GM23338 (cell line): Measurements from ENCODE around the gene PCK2. TPM values are rescaled to one million over a fixed set of nuclear protein-coding genes. Genes with fewer than 3 reads are reported as not detected.
A peak's percentile ranks its signal among the peaks of the same experiment; 100 is the strongest.

ENCODE experiments used
- ATAC-seq: fragments of 200-7000 bp; cut with Tn5 transposase; 3 replicates; pipeline ENCODE4 v1.9.1; 2020
- DNase-seq: peaks from one replicate; pipeline ENCODE4 v3.0.0-alpha.2; 2015; ENCODE audit warnings: low spot score
- H2AFZ ChIP-seq: fragments of 200-600 bp; sonication (generic); 2 replicates; pipeline ENCODE4 v1.8.0; 2016; ENCODE audit warnings: antibody characterized with exemption, mild to moderate bottlenecking, moderate library complexity
- H3F3A ChIP-seq: fragments of 200-600 bp; sonication (generic); replicated peaks from 2 replicates; pipeline ENCODE4 v1.8.0; 2017; ENCODE audit warnings: antibody characterized with exemption, mixed run types, low read depth
- H3K27ac ChIP-seq: fragments of 200-600 bp; sonication (generic); 2 replicates; pipeline ENCODE4 v1.6.1; 2016; ENCODE audit warnings: low read depth
- H3K27me3 ChIP-seq: fragments of 200-600 bp; sonication (generic); 2 replicates; pipeline ENCODE4 v1.8.0; 2016; ENCODE audit warnings: mild to moderate bottlenecking, mixed run types, moderate library complexity; ENCODE audit not compliant: insufficient read depth
- H3K36me3 ChIP-seq: fragments of 200-600 bp; sonication (generic); 2 replicates; pipeline ENCODE4 v1.8.0; 2016; ENCODE audit warnings: mild to moderate bottlenecking; ENCODE audit not compliant: insufficient read depth
- H3K4me1 ChIP-seq: fragments of 200-600 bp; sonication (generic); 2 replicates; pipeline ENCODE4 v1.8.0; 2016; ENCODE audit warnings: mild to moderate bottlenecking, moderate library complexity; ENCODE audit not compliant: insufficient read depth
- H3K4me2 ChIP-seq: fragments of 200-600 bp; sonication (generic); 2 replicates; pipeline ENCODE4 v1.7.1; 2017; ENCODE audit warnings: mixed run types
- H3K4me3 ChIP-seq: fragments of 200-600 bp; sonication (generic); 2 replicates; pipeline ENCODE4 v1.6.1; 2016; ENCODE audit warnings: mixed run types
- H3K79me2 ChIP-seq: fragments of 200-600 bp; sonication (generic); replicated peaks from 2 replicates; pipeline ENCODE4 v1.8.0; 2017; ENCODE audit warnings: mild to moderate bottlenecking; ENCODE audit not compliant: insufficient read depth
- H3K9me2 ChIP-seq: fragments of 200-600 bp; sonication (generic); 2 replicates; pipeline ENCODE4 v1.8.0; 2017; ENCODE audit not compliant: insufficient read depth
- H4K20me1 ChIP-seq: fragments of 200-600 bp; sonication (generic); replicated peaks from 2 replicates; pipeline ENCODE4 v1.8.0; 2017; ENCODE audit warnings: mild to moderate bottlenecking; ENCODE audit not compliant: insufficient read depth
- H3K27ac Mint-ChIP-seq: 2 replicates; pipeline ENCODE4 v1.8.0; 2020; ENCODE audit warnings: inconsistent platforms, mild to moderate bottlenecking, moderate library complexity, mixed read lengths
- H3K27me3 Mint-ChIP-seq: 3 replicates; pipeline ENCODE4 v1.8.0; 2022; ENCODE audit warnings: low read depth, mild to moderate bottlenecking, moderate library complexity, mixed read lengths, inconsistent platforms; ENCODE audit not compliant: insufficient read depth, poor library complexity
- H3K36me3 Mint-ChIP-seq: 3 replicates; pipeline ENCODE4 v1.8.0; 2021; ENCODE audit warnings: low read depth, mild to moderate bottlenecking, inconsistent platforms, moderate library complexity, mixed read lengths
- H3K4me1 Mint-ChIP-seq: 3 replicates; pipeline ENCODE4 v1.8.0; 2020; ENCODE audit warnings: mild to moderate bottlenecking, inconsistent platforms, mixed read lengths
- H3K4me3 Mint-ChIP-seq: 3 replicates; pipeline ENCODE4 v1.8.0; 2021; ENCODE audit warnings: moderate library complexity, mild to moderate bottlenecking, inconsistent platforms, mixed read lengths
- H3K9me3 Mint-ChIP-seq: 3 replicates; pipeline ENCODE4 v1.8.0; 2020; ENCODE audit warnings: moderate library complexity, mild to moderate bottlenecking, inconsistent platforms, mixed read lengths
- CREB1 ChIP-seq: fragments of 250-450 bp; sonication (Bioruptor Pico); IDR thresholded peaks from 2 replicates; pipeline ENCODE4 v1.5.0; 2020; ENCODE audit warnings: low read depth, mild to moderate bottlenecking, moderate library complexity
- CTCF ChIP-seq, 2 experiments: fragments of 200-600 bp in 1 of 2; sonication (generic) in 1 of 2; conservative IDR thresholded peaks; 2 replicates each; pipeline versions ENCODE4 v1.5.1 to v1.6.1; 2016 to 2017; ENCODE audit warnings: antibody characterized with exemption in 2 of 2, low read depth in 2 of 2, mild to moderate bottlenecking in 2 of 2, moderate library complexity in 1 of 2
- EZH2 ChIP-seq: fragments of 200-600 bp; sonication (generic); IDR thresholded peaks from one replicate; pipeline ENCODE4 v1.8.0; 2017; ENCODE audit warnings: antibody characterized with exemption, mild to moderate bottlenecking, low read depth; ENCODE audit not compliant: unreplicated experiment
- EZH2phosphoT487 ChIP-seq: fragments of 200-600 bp; sonication (generic); IDR thresholded peaks from one replicate; pipeline ENCODE4 v1.8.1; 2018; ENCODE audit warnings: antibody characterized with exemption; ENCODE audit not compliant: unreplicated experiment
- JUNB ChIP-seq: IDR thresholded peaks from one replicate; pipeline ENCODE4 v1.6.1; 2016; ENCODE audit warnings: antibody characterized with exemption; ENCODE audit not compliant: unreplicated experiment
- NANOG ChIP-seq: IDR thresholded peaks from 2 replicates; pipeline ENCODE4 v1.6.1; 2016; ENCODE audit warnings: antibody characterized with exemption, borderline replicate concordance
- POLR2AphosphoS5 ChIP-seq: IDR thresholded peaks from 2 replicates; pipeline ENCODE4 v1.6.1; 2016; ENCODE audit warnings: antibody characterized with exemption, low read depth
- STAT1 ChIP-seq: IDR thresholded peaks from one replicate; pipeline ENCODE4 v1.6.1; 2016; ENCODE audit warnings: antibody characterized with exemption; ENCODE audit not compliant: unreplicated experiment
- ZNF114 ChIP-seq: fragments of 250-450 bp; sonication (Bioruptor Pico); IDR thresholded peaks from 2 replicates; pipeline ENCODE4 v1.5.0; 2020; ENCODE audit warnings: mild to moderate bottlenecking, moderate library complexity
- ZNF331 ChIP-seq: fragments of 250-450 bp; sonication (Bioruptor Pico); IDR thresholded peaks from 2 replicates; pipeline ENCODE4 v1.5.0; 2020; ENCODE audit warnings: low read depth, mild to moderate bottlenecking, moderate library complexity
- polyA plus RNA-seq: library from polyadenylated mRNA; unstranded; fragments of >200 nt; fragmentation: Nextera tagmentation; extraction: Ambion mirVana; gene quantifications from 2 replicates; pipeline ENCODE4 v1.2.1, GENCODE V29; 2016
- total RNA-seq: library from RNA; depleted of rRNA; stranded (reverse); fragments of >200 nt; shearing (Covaris generic); gene quantifications from 2 replicates; pipeline ENCODE4 v1.2.3, GENCODE V29; 2014
- TF ChIP-seq, protein P1 (sequence below): fragments of 250-450 bp; sonication (Bioruptor Pico); IDR thresholded peaks from 2 replicates; pipeline ENCODE4 v1.5.0; 2020; ENCODE audit warnings: mild to moderate bottlenecking, moderate library complexity
- TF ChIP-seq, protein P2 (sequence below): IDR thresholded peaks from 2 replicates; pipeline ENCODE4 v1.6.1; 2016; ENCODE audit warnings: antibody characterized with exemption
- TF ChIP-seq, protein P3 (sequence below): IDR thresholded peaks from one replicate; pipeline ENCODE4 v1.6.1; 2018; ENCODE audit warnings: antibody characterized with exemption; ENCODE audit not compliant: unreplicated experiment

PCK2 gene
- total and polyA plus RNA-seq, 2 experiments from 2014 or later = 53.5 to 103 TPM

DNA sequence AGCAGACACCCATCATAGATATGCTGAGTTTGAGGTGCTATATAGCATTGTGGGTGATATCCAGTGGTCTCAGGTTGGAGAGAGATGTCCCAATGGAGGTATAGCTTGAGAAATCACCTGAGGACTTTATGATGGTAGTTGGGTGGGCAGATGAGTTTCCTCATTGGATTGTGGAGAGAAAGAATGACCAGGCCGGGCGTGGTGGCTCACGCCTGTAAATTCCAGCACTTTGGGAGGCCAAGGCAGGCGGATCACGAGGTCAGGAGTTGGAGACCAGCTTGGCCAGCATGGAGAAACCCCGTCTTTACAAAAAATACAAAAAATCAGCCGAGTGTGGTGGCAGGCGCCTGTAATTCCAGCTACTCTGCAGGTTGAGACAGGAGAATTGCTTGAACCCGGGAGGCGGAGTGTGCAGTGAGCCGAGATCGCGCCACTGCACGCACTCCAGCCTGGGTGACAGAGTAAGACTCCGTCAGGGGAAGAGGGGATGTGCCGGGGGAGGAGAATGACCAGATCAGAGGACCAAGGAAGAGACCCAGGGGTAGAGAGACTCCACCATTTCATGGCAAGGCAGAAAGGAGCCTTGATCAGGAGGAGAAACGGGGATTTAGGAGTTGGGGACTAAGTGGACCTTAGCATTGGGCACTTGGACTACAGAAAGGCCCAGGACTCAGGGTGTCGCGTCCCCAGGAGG, 757 bp upstream of the PCK2 start:
- no peak for ATAC-seq
- Mint-ChIP-seq H3K36me3 (peaks cover 44% of the 10 kb centered on the region), H3K9me3 (peaks cover 3% of the 10 kb centered on the region; the same call in 2 of the 3 replicates), H3K27ac (peak overlapping the region; percentile 100), H3K27me3 (peaks cover 24% of the 10 kb centered on the region), H3K4me1 (peaks cover 38% of the 10 kb centered on the region), H3K4me3 (peak overlapping the region; percentile 66)
- H3K9me2 ChIP-seq = peaks cover 8% of the 10 kb centered on the region
- no peak for TF ChIP-seq STAT1
- TF ChIP-seq, protein P1, sequence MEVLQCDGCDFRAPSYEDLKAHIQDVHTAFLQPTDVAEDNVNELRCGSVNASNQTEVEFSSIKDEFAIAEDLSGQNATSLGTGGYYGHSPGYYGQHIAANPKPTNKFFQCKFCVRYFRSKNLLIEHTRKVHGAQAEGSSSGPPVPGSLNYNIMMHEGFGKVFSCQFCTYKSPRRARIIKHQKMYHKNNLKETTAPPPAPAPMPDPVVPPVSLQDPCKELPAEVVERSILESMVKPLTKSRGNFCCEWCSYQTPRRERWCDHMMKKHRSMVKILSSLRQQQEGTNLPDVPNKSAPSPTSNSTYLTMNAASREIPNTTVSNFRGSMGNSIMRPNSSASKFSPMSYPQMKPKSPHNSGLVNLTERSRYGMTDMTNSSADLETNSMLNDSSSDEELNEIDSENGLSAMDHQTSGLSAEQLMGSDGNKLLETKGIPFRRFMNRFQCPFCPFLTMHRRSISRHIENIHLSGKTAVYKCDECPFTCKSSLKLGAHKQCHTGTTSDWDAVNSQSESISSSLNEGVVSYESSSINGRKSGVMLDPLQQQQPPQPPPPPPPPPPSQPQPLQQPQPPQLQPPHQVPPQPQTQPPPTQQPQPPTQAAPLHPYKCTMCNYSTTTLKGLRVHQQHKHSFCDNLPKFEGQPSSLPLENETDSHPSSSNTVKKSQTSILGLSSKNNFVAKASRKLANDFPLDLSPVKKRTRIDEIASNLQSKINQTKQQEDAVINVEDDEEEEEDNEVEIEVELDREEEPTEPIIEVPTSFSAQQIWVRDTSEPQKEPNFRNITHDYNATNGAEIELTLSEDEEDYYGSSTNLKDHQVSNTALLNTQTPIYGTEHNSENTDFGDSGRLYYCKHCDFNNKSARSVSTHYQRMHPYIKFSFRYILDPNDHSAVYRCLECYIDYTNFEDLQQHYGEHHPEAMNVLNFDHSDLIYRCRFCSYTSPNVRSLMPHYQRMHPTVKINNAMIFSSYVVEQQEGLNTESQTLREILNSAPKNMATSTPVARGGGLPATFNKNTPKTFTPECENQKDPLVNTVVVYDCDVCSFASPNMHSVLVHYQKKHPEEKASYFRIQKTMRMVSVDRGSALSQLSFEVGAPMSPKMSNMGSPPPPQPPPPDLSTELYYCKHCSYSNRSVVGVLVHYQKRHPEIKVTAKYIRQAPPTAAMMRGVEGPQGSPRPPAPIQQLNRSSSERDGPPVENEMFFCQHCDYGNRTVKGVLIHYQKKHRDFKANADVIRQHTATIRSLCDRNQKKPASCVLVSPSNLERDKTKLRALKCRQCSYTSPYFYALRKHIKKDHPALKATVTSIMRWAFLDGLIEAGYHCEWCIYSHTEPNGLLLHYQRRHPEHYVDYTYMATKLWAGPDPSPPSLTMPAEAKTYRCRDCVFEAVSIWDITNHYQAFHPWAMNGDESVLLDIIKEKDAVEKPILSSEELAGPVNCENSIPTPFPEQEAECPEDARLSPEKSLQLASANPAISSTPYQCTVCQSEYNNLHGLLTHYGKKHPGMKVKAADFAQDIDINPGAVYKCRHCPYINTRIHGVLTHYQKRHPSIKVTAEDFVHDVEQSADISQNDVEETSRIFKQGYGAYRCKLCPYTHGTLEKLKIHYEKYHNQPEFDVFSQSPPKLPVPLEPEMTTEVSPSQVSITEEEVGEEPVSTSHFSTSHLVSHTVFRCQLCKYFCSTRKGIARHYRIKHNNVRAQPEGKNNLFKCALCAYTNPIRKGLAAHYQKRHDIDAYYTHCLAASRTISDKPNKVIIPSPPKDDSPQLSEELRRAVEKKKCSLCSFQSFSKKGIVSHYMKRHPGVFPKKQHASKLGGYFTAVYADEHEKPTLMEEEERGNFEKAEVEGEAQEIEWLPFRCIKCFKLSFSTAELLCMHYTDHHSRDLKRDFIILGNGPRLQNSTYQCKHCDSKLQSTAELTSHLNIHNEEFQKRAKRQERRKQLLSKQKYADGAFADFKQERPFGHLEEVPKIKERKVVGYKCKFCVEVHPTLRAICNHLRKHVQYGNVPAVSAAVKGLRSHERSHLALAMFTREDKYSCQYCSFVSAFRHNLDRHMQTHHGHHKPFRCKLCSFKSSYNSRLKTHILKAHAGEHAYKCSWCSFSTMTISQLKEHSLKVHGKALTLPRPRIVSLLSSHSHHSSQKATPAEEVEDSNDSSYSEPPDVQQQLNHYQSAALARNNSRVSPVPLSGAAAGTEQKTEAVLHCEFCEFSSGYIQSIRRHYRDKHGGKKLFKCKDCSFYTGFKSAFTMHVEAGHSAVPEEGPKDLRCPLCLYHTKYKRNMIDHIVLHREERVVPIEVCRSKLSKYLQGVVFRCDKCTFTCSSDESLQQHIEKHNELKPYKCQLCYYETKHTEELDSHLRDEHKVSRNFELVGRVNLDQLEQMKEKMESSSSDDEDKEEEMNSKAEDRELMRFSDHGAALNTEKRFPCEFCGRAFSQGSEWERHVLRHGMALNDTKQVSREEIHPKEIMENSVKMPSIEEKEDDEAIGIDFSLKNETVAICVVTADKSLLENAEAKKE = no peak
- TF ChIP-seq ZNF331 (CRISPR knock-in tag) = no peak
- TF ChIP-seq, protein P2, sequence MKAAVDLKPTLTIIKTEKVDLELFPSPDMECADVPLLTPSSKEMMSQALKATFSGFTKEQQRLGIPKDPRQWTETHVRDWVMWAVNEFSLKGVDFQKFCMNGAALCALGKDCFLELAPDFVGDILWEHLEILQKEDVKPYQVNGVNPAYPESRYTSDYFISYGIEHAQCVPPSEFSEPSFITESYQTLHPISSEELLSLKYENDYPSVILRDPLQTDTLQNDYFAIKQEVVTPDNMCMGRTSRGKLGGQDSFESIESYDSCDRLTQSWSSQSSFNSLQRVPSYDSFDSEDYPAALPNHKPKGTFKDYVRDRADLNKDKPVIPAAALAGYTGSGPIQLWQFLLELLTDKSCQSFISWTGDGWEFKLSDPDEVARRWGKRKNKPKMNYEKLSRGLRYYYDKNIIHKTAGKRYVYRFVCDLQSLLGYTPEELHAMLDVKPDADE = no peak; the same call in 1 of the 2 replicates
- no peak for TF ChIP-seq JUNB
- no peak for TF ChIP-seq CREB1 (CRISPR knock-in tag)
- TF ChIP-seq EZH2 = no peak
- TF ChIP-seq EZH2phosphoT487 = no peak
- TF ChIP-seq, protein P3, sequence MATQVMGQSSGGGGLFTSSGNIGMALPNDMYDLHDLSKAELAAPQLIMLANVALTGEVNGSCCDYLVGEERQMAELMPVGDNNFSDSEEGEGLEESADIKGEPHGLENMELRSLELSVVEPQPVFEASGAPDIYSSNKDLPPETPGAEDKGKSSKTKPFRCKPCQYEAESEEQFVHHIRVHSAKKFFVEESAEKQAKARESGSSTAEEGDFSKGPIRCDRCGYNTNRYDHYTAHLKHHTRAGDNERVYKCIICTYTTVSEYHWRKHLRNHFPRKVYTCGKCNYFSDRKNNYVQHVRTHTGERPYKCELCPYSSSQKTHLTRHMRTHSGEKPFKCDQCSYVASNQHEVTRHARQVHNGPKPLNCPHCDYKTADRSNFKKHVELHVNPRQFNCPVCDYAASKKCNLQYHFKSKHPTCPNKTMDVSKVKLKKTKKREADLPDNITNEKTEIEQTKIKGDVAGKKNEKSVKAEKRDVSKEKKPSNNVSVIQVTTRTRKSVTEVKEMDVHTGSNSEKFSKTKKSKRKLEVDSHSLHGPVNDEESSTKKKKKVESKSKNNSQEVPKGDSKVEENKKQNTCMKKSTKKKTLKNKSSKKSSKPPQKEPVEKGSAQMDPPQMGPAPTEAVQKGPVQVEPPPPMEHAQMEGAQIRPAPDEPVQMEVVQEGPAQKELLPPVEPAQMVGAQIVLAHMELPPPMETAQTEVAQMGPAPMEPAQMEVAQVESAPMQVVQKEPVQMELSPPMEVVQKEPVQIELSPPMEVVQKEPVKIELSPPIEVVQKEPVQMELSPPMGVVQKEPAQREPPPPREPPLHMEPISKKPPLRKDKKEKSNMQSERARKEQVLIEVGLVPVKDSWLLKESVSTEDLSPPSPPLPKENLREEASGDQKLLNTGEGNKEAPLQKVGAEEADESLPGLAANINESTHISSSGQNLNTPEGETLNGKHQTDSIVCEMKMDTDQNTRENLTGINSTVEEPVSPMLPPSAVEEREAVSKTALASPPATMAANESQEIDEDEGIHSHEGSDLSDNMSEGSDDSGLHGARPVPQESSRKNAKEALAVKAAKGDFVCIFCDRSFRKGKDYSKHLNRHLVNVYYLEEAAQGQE = no peak
- no peak for TF ChIP-seq CTCF (conservative IDR thresholded peaks at IDR 0.05; ENCODE audit: low read depth in 2 of 2)
- no peak for TF ChIP-seq POLR2AphosphoS5
- TF ChIP-seq ZNF114 (CRISPR knock-in tag) = no peak
- TF ChIP-seq NANOG = no peak
- DNase-seq = no peak
- peaks cover 22% of the 10 kb centered on the region for H3K79me2 ChIP-seq
- H3K27ac ChIP-seq = peak overlapping the region; percentile 99
- peak overlapping the region; percentile 73 for H3K4me2 ChIP-seq
- no peaks in the 10 kb centered on the region for H3K36me3 ChIP-seq
- peaks cover 18% of the 10 kb centered on the region for H3K4me1 ChIP-seq
- H3K4me3 ChIP-seq = peak overlapping the region; percentile 47
- no peaks in the 10 kb centered on the region for H3K27me3 ChIP-seq
- no peak overlapping the region; the same call in 1 of the 2 replicates for H2AFZ ChIP-seq
- H3F3A ChIP-seq = peaks cover 15% of the 10 kb centered on the region
- H4K20me1 ChIP-seq = peaks cover 5% of the 10 kb centered on the region; the same call in 1 of the 2 replicates
